B cell (primary cell): ENCODE data around the gene MAPK10. TPM values are rescaled to one million over a fixed set of nuclear protein-coding genes. Genes with fewer than 3 reads are reported as not detected.

Experiments
- ATAC-seq: fragments of 200-7000 bp; cut with Tn5 transposase; one replicate; pipeline ENCODE4 v1.10.0; 2021; ENCODE audit warnings: low read depth, mild to moderate bottlenecking, moderate number of reproducible peaks, moderate library complexity
- CTCF ChIA-PET: fragments of 350-600 bp; sonication (Branson Sonifier 250); formaldehyde crosslinking; loops from one replicate; lab custom pipeline; 2021; ENCODE audit warnings: antibody characterized with exemption, inconsistent platforms; lab: Charles Lee
- POLR2A ChIA-PET: fragments of 350-600 bp; sonication (Branson Sonifier 250); formaldehyde crosslinking; loops from one replicate; lab custom pipeline; 2021; ENCODE audit warnings: antibody characterized with exemption; lab: Charles Lee
- DNase-seq: peaks from one replicate; pipeline ENCODE4 v3.0.0; 2013
- H2AFZ ChIP-seq: 2 replicates; pipeline ENCODE4 v1.6.1; 2012; ENCODE audit warnings: mild to moderate bottlenecking, low read depth, low read length; ENCODE audit not compliant: insufficient read depth, poor library complexity, severe bottlenecking
- H3K27ac ChIP-seq, 2 donors: 1 replicate in 1 of 2; 2 replicates in 1 of 2; pipeline ENCODE4 v1.5.1; 2012 to 2013; ENCODE audit warnings: low read length in 2 of 2, mild to moderate bottlenecking in 2 of 2, moderate library complexity in 1 of 2
- H3K27me3 ChIP-seq, 4 experiments: fragments of 200-600 bp in 1 of 4; sonication (generic) in 1 of 4; replicated peaks in 1 of 4; 1 replicate in 2 of 4; 2 replicates in 2 of 4; pipeline versions ENCODE4 v1.6.1 to v1.7.0; 2013 to 2016; ENCODE audit warnings: low read length in 3 of 4, mild to moderate bottlenecking in 2 of 4, mixed read lengths in 1 of 4, moderate library complexity in 1 of 4; ENCODE audit not compliant: insufficient read depth in 4 of 4, control insufficient read depth in 3 of 4; ENCODE audit errors: control extremely low read depth in 1 of 4
- H3K36me3 ChIP-seq, 2 experiments: replicated peaks in 1 of 2; 1 replicate in 1 of 2; 2 replicates in 1 of 2; pipeline versions ENCODE4 v1.6.1 to v1.7.1; 2013; ENCODE audit warnings: low read length in 1 of 2; ENCODE audit not compliant: insufficient read depth in 2 of 2, control insufficient read depth in 1 of 2; ENCODE audit errors: control extremely low read depth in 1 of 2, extremely low read depth in 1 of 2
- H3K4me1 ChIP-seq, 2 donors: fragments of 200-600 bp in 1 of 2; sonication (generic) in 1 of 2; 1 replicate in 1 of 2; 2 replicates in 1 of 2; pipeline versions ENCODE4 v1.5.1 to v1.6.1; 2013 to 2017; ENCODE audit warnings: low read length in 2 of 2; ENCODE audit not compliant: control insufficient read depth in 2 of 2, insufficient read depth in 2 of 2
- H3K4me2 ChIP-seq: replicated peaks from 2 replicates; pipeline ENCODE3; 2012; ENCODE audit warnings: mild to moderate bottlenecking, low read depth, low read length; ENCODE audit not compliant: poor library complexity, severe bottlenecking
- H3K4me3 ChIP-seq, 5 experiments: fragments of 200-600 bp in 1 of 5; sonication (generic) in 1 of 5; 1 replicate in 3 of 5; 2 replicates in 2 of 5; pipeline versions ENCODE4 v1.5.1 to v1.7.0; 2011 to 2016; ENCODE audit warnings: low read length in 4 of 5, mild to moderate bottlenecking in 4 of 5, low read depth in 2 of 5, control low read depth in 1 of 5, moderate library complexity in 1 of 5; ENCODE audit not compliant: insufficient read depth in 1 of 5; ENCODE audit errors: control extremely low read depth in 1 of 5, extremely low read depth in 1 of 5
- H3K79me2 ChIP-seq: fragments of 200-600 bp; sonication (generic); one replicate; pipeline ENCODE4 v1.6.0; 2016; ENCODE audit warnings: low read length; ENCODE audit not compliant: control insufficient read depth, insufficient read depth
- H3K9ac ChIP-seq: fragments of 200-600 bp; sonication (generic); 2 replicates; pipeline ENCODE4 v1.6.1; 2017; ENCODE audit warnings: mild to moderate bottlenecking, low read length, moderate library complexity
- H3K9me3 ChIP-seq, 3 donors: one replicate each; pipeline versions ENCODE4 v1.6.1 to v1.7.1; 2013; ENCODE audit warnings: low read length in 2 of 3; ENCODE audit not compliant: control insufficient read depth in 2 of 3, insufficient read depth in 1 of 3; ENCODE audit errors: control extremely low read depth in 1 of 3
- H4K20me1 ChIP-seq: 2 replicates; pipeline ENCODE4 v1.6.0; 2012; ENCODE audit warnings: mild to moderate bottlenecking, low read length; ENCODE audit not compliant: insufficient read depth, control insufficient read depth, poor library complexity, severe bottlenecking
- H3K27ac Mint-ChIP-seq: one replicate; pipeline ENCODE4 v1.8.0; 2021; ENCODE audit warnings: mixed read lengths
- H3K27me3 Mint-ChIP-seq: one replicate; pipeline ENCODE4 v1.8.0; 2021; ENCODE audit warnings: mixed read lengths
- H3K4me1 Mint-ChIP-seq: one replicate; pipeline ENCODE4 v1.8.0; 2021; ENCODE audit warnings: mixed read lengths
- H3K4me3 Mint-ChIP-seq: one replicate; pipeline ENCODE4 v1.8.0; 2021; ENCODE audit warnings: mixed read lengths
- H3K9me3 Mint-ChIP-seq: one replicate; pipeline ENCODE4 v1.8.0; 2022; ENCODE audit warnings: mixed read lengths; ENCODE audit not compliant: insufficient read depth
- EZH2 ChIP-seq: IDR thresholded peaks from 2 replicates; pipeline ENCODE4 v1.6.1; 2012; ENCODE audit warnings: borderline replicate concordance, low read depth, mild to moderate bottlenecking, moderate library complexity, low read length; ENCODE audit not compliant: insufficient read depth, poor library complexity, severe bottlenecking
- WGBS: methylation state at CpG from one replicate; pipeline ENCODE4 v1.1.5; 2013; ENCODE audit warnings: missing lambda C conversion rate; ENCODE audit not compliant: insufficient coverage; 5-methylcytosine and 5-hydroxymethylcytosine counted together
- intact Hi-C: fragments of 100-400 bp; cut with micrococcal nuclease; formaldehyde crosslinking; loops from one replicate; pipeline ENCODE4 v1.10.0; 2022
- polyA plus RNA-seq: library from polyadenylated mRNA; depleted of rRNA; stranded (reverse); fragments of >200 nt; gene quantifications from 2 replicates; pipeline ENCODE4 v1.2.3, GENCODE V29; 2012
- total RNA-seq, 2 donors: library from RNA; stranded (reverse); fragments of 120-200 nt in 1 of 2; gene quantifications; 1 replicate in 1 of 2; 2 replicates in 1 of 2; pipeline versions ENCODE4 v1.2.3 to v1.2.4, GENCODE V29; 2013 to 2022
- TF ChIP-seq, protein P1 (sequence below): fragments of 200-600 bp; IDR thresholded peaks from one replicate; pipeline ENCODE4 v1.8.0; 2022; ENCODE audit warnings: antibody characterized with exemption, mild to moderate bottlenecking

Gene MAPK10
- total and polyA plus RNA-seq, 2 donors (not counting 1 experiment from before 2014, with no cell fraction given), result 0.03 to 3.1 TPM

DNA sequence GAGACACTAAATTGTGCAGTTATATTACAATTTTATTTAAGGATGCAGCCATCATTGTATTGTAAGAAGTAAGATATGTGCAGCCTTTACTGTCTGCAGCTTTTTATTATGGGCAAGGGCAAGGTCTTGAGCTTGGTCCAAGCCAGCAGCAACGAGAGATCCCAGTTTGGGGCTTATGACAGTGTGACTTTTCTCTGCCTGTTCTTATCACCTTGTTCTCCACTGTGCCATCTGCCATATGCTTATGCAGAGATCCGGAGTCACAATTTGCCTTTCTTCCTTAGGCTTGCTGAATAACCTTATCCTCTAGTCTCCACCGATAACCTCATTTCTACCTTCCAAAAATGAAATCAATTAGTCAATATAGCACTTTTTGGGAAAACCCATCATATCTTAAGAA lies 30.4 kb downstream of the MAPK10 start:
- ChIA-PET POLR2A (no interaction called here), CTCF (no interaction called here)
- H3K4me2 ChIP-seq, result no peak overlapping the region
- no peaks in the 10 kb centered on the region for H3K9me3 ChIP-seq
- no peaks in the 10 kb centered on the region for H4K20me1 ChIP-seq
- no peak overlapping the region for H3K27ac ChIP-seq
- no peak overlapping the region for H2AFZ ChIP-seq
- no peaks in the 10 kb centered on the region for H3K79me2 ChIP-seq
- no peaks in the 10 kb centered on the region for H3K27me3 ChIP-seq
- TF ChIP-seq, protein P1, sequence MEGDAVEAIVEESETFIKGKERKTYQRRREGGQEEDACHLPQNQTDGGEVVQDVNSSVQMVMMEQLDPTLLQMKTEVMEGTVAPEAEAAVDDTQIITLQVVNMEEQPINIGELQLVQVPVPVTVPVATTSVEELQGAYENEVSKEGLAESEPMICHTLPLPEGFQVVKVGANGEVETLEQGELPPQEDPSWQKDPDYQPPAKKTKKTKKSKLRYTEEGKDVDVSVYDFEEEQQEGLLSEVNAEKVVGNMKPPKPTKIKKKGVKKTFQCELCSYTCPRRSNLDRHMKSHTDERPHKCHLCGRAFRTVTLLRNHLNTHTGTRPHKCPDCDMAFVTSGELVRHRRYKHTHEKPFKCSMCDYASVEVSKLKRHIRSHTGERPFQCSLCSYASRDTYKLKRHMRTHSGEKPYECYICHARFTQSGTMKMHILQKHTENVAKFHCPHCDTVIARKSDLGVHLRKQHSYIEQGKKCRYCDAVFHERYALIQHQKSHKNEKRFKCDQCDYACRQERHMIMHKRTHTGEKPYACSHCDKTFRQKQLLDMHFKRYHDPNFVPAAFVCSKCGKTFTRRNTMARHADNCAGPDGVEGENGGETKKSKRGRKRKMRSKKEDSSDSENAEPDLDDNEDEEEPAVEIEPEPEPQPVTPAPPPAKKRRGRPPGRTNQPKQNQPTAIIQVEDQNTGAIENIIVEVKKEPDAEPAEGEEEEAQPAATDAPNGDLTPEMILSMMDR, result no peak
- no peak for TF ChIP-seq EZH2
- no peak overlapping the region for H3K4me3 ChIP-seq
- no peak overlapping the region for H3K9ac ChIP-seq
- no peak for DNase-seq
- H3K4me3 Mint-ChIP-seq, result no peak overlapping the region
- H3K36me3 ChIP-seq, result no peaks in the 10 kb centered on the region
- H3K27me3 Mint-ChIP-seq, result no peaks in the 10 kb centered on the region
- WGBS, result 100% methylated on average over 1 of the region's 3 CpGs
- no peaks in the 10 kb centered on the region for H3K4me1 Mint-ChIP-seq
- H3K4me1 ChIP-seq, result no peaks in the 10 kb centered on the region
- no peak for ATAC-seq
- no peak overlapping the region for H3K27ac Mint-ChIP-seq
- intact Hi-C loops, result no loop called here
- no peaks in the 10 kb centered on the region for H3K9me3 Mint-ChIP-seq

DNA sequence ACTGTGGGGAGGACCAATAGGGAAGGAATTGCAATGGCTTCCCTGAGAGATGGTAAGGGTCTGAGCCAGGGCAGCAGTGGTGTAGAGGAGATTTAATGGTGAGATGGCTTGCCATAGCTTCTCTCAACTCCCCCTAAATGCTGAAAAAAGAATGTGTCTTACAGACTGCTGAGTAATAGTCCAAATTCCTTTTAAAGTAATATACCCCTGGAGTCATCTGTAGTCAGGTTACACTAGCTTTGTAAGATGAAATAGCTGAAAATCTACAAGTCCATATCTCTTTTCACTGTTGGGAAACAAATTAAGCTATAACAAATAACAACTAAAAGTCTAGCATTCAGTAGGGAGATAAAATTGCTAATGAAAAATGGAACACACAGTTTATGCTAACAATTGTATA lies 33.5 kb downstream of the MAPK10 start:
- no peaks in the 10 kb centered on the region for H3K36me3 ChIP-seq
- Mint-ChIP-seq H3K4me1 (no peaks in the 10 kb centered on the region), H3K9me3 (no peaks in the 10 kb centered on the region), H3K27me3 (no peaks in the 10 kb centered on the region), H3K27ac (no peak overlapping the region), H3K4me3 (no peak overlapping the region)
- no peaks in the 10 kb centered on the region for H3K9me3 ChIP-seq
- no peak overlapping the region for H3K4me3 ChIP-seq
- POLR2A ChIA-PET, result no interaction called here
- no peaks in the 10 kb centered on the region for H3K4me1 ChIP-seq
- H3K9ac ChIP-seq, result no peak overlapping the region
- TF ChIP-seq EZH2, result no peak
- TF ChIP-seq, protein P1, result no peak
- H3K4me2 ChIP-seq, result no peak overlapping the region
- H3K27me3 ChIP-seq, result peaks cover 0 to 2% (median 0%) of the 10 kb centered on the region in 4 experiments
- no peak overlapping the region for H2AFZ ChIP-seq
- CTCF ChIA-PET, result no interaction called here
- intact Hi-C loops, result no loop called here
- ATAC-seq, result no peak
- DNase-seq, result no peak
- no peaks in the 10 kb centered on the region for H4K20me1 ChIP-seq
- no peak overlapping the region for H3K27ac ChIP-seq
- H3K79me2 ChIP-seq, result no peaks in the 10 kb centered on the region
